BE2C (cell line): Measurements from ENCODE around the gene NTPCR.

ENCODE experiments used
- DNase-seq: peaks from one replicate; pipeline ENCODE4 v3.0.0-alpha.2; 2020
- H3K27me3 ChIP-seq: fragments of 250-450 bp; sonication (Bioruptor Pico); 2 replicates; pipeline ENCODE4 v1.5.1; 2020; ENCODE audit warnings: mild to moderate bottlenecking
- H3K36me3 ChIP-seq: fragments of 250-450 bp; sonication (Bioruptor Pico); 2 replicates; pipeline ENCODE4 v1.5.1; 2020; ENCODE audit warnings: mild to moderate bottlenecking
- H3K4me1 ChIP-seq: fragments of 250-450 bp; sonication (Bioruptor Pico); 2 replicates; pipeline ENCODE4 v1.5.1; 2020
- H3K4me3 ChIP-seq: 2 replicates; pipeline ENCODE4 v1.5.1; 2011; ENCODE audit warnings: low read depth, low read length
- H3K9me3 ChIP-seq: fragments of 250-450 bp; sonication (Bioruptor Pico); 2 replicates; pipeline ENCODE4 v1.5.1; 2020
- TF ChIP-seq, protein P1 (sequence below): IDR thresholded peaks from 2 replicates; pipeline ENCODE4 v1.5.1; 2012; ENCODE audit warnings: mild to moderate bottlenecking, low read depth, low read length

Gene NTPCR

DNA sequence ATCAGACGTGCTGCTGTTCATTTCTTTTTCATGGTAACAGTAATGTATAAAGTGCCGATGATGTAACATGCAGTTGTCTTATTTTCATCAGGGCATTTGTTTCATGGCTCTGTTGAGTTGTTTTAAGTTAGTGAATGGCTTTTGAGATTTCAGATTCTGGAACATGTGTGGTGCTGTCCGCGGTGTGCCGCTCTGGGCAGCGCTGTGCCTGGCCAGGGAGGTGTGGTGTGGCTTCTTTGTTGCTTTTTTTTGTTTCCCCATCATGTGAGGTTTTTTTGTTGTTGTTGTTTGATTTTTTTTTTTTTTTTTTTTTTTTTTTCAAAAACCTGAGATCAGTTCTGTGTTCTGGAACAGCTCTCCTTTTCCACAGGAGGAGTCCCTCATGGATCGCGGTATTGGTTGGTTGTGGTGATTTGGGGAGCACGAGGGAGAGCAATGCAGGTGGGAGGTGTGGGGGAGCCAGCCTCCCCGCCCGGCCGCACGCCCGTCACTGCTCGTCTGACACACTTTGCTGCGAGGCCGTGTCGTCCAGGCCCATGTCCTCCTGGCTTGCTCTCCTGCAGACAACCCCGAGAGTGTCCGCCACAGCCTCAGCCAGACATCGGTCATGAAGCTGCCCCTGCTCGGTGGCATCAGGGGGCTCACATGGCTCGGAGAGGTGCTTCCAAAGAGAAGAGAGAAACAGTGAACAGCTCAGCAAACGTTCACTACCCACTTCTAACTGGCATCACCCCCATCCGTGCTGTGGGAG, 33.6 kb downstream of the NTPCR start:
- no peak for DNase-seq
- TF ChIP-seq, protein P1, sequence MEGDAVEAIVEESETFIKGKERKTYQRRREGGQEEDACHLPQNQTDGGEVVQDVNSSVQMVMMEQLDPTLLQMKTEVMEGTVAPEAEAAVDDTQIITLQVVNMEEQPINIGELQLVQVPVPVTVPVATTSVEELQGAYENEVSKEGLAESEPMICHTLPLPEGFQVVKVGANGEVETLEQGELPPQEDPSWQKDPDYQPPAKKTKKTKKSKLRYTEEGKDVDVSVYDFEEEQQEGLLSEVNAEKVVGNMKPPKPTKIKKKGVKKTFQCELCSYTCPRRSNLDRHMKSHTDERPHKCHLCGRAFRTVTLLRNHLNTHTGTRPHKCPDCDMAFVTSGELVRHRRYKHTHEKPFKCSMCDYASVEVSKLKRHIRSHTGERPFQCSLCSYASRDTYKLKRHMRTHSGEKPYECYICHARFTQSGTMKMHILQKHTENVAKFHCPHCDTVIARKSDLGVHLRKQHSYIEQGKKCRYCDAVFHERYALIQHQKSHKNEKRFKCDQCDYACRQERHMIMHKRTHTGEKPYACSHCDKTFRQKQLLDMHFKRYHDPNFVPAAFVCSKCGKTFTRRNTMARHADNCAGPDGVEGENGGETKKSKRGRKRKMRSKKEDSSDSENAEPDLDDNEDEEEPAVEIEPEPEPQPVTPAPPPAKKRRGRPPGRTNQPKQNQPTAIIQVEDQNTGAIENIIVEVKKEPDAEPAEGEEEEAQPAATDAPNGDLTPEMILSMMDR = no peak
- Histone ChIP-seq H3K4me1 (peaks cover 10% of the 10 kb centered on the region), H3K36me3 (peaks cover 9% of the 10 kb centered on the region; the same call in 1 of the 2 replicates), H3K4me3 (no peak overlapping the region), H3K9me3 (no peaks in the 10 kb centered on the region), H3K27me3 (no peaks in the 10 kb centered on the region)

- peaks cover 2% of the 10 kb centered on the region; the same call in 1 of the 2 replicates for H3K4me1 ChIP-seq
- no peaks in the 10 kb centered on the region for H3K27me3 ChIP-seq
- DNase-seq = no peak
- no peaks in the 10 kb centered on the region for H3K9me3 ChIP-seq
- no peak overlapping the region for H3K4me3 ChIP-seq
- TF ChIP-seq, protein P1 = no peak
- H3K36me3 ChIP-seq = peaks cover 4% of the 10 kb centered on the region; the same call in 1 of the 2 replicates
Measured at GRCh38 chr1:232984577-232985425, 34.4 kb downstream of the NTPCR start.

DNA sequence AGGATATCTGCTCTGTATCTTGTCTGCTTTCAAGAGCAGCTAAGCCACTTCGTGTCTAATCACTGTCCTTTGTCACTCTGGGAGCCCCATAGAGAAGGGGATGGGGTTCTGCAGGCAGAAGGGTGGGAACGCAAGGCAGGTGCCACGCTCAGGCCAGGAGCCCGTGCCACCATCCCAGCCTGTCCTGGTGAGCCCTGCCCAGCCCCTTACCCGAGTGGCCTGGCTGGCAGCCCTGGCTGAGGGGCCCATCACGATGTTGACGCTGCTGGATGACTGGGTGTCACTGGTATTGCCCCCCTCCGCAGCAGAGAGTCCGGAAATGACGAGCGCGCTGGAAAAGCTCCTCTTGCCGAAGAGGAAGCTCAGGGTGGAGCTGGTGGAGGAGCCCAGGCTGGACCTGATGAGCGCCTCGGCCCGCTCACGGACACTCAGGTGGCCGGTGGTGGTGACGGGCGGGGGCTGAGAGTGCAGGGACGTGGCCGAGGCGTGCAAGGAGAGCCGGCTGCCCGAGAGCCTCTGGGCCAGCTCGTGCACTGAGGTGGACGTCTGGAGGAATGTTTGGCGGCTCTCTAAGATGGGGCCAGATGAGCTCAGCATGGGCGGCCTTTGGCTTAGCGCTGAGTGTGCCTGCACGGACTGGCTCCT, 35.6 kb downstream of the NTPCR start:
- TF ChIP-seq, protein P1 = no peak
- no peaks in the 10 kb centered on the region for H3K9me3 ChIP-seq
- H3K36me3 ChIP-seq = peaks cover 4% of the 10 kb centered on the region; the same call in 1 of the 2 replicates
- DNase-seq = no peak
- H3K27me3 ChIP-seq = no peaks in the 10 kb centered on the region
- no peaks in the 10 kb centered on the region for H3K4me1 ChIP-seq
- no peak overlapping the region for H3K4me3 ChIP-seq

GRCh38 chr1:232986527-232986922, 36.1 kb downstream of the NTPCR start:
- Histone ChIP-seq H3K27me3 (no peaks in the 10 kb centered on the region), H3K9me3 (no peaks in the 10 kb centered on the region), H3K4me3 (no peak overlapping the region), H3K4me1 (no peaks in the 10 kb centered on the region), H3K36me3 (peaks cover 4% of the 10 kb centered on the region; the same call in 1 of the 2 replicates)
- TF ChIP-seq, protein P1 = no peak
- DNase-seq = no peak

- Histone ChIP-seq H3K27me3 (no peaks in the 10 kb centered on the region), H3K9me3 (no peaks in the 10 kb centered on the region)
Measured at GRCh38 chr1:232987046-232987773, 36.8 kb downstream of the NTPCR start.

More at GRCh38 chr1:232987046-232987773, 36.8 kb downstream of the NTPCR start:
- Histone ChIP-seq H3K4me1 (no peaks in the 10 kb centered on the region), H3K4me3 (no peak overlapping the region), H3K36me3 (peaks cover 4% of the 10 kb centered on the region; the same call in 1 of the 2 replicates)
- TF ChIP-seq, protein P1 = no peak
- DNase-seq = no peak
